GM19035 (cell line): ENCODE data around the gene FOXD4L6.
"Not testable (repeated sequence)": the region's sequence is repeated elsewhere in the genome, so short reads cannot be mapped to it uniquely, and the experiment has no call there.

ENCODE experiments used
- ATAC-seq: cut with Tn5 transposase; IDR thresholded peaks from one replicate; pipeline ENCODE4 v1.9.1; 2021; ENCODE audit not compliant: unreplicated experiment

The FOXD4L6 gene

DNA sequence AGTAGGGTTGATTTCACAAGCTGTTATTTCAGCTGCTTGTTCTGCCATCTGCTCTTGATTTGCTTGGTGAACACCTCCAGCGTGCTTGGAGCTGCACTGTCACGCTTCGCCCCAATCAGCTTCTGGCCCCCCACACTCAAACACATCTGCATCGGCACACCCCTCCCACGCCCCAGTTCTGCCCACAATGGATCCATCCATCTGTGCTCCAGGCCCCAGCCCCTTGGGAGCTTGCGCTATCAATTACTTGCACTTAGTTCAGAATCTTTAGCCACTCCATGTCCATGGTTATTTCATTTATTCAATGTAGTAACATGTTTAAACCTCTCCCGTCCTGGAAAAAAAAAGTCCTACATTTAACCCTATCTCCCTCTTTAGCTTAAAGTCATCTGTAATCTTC is 28.0 kb downstream of the FOXD4L6 start:
- ATAC-seq, result not testable (repeated sequence)

DNA sequence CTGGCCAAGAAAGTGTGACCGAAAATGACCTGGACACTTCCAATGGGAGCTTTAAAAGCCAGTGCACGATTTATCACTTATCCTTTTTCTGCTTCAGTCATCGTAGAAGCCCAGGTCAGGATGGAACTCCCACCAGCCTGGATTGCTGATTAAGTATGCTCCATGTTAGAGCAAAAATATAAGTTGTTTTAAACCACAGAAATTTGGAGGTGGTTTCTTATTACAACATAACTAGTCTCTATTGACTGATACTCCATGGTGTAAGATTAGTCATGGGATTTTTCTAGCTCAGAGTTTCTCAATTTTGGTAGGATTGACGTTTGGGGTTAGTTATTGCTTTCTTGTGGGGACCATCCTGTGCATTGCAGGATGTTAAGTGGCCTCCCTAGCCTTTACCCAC is 29.7 kb downstream of the FOXD4L6 start:
- not testable (repeated sequence) for ATAC-seq

DNA sequence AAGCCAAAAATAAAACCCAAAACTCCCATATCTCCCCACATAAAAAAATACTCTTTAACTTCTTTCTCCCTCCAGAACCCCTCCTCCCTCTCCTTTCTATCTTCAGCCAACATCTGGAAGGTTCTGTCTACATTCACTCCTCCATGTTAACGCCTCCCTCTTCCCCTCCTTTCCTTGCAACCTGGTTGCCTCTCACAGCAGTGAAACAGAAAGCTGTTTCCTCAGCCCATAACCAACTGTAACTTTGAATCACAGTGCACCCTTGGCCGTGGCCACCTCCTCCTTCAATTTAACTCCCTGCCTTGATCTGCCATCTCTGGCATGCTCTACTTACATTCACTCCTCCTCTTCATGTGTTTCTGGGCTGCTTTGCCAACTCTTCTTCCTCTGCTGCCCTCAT is 33.4 kb downstream of the FOXD4L6 start:
- ATAC-seq, result not testable (repeated sequence)

DNA sequence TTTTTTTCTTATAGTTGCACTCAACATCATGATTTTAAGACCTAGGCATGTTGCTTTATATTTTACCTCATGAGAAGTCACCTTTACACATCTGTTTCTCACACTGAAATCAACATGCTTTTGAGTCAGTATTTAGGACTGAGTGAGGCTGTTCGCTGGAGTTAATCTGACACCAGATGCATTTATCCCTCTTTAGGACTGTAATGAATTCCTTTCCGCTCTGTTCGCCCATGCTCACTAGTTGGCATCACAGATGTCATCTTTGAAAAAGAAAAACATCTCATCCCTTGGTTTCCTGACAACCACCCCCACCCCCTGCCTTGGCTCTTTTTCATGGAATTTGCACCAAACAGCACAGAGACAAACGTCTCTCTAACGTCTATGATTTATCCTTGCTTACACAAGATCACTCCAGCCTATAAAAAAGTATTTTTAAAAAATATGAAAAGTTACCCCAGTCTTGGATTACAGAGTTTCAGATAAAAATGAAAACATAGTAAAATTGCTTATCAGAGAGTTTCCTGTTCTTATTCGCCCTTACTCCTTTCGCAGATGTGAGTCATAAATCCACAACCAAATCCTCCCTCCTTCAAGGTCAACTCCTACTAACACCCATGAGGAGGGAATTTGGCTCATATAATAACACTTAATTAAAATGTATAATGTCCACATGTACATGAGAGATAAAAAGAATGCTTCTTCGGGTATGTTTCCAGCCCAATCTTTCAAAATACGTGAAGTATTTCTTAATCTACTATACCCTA is 34.3 kb downstream of the FOXD4L6 start:
- ATAC-seq, result not testable (repeated sequence)

DNA sequence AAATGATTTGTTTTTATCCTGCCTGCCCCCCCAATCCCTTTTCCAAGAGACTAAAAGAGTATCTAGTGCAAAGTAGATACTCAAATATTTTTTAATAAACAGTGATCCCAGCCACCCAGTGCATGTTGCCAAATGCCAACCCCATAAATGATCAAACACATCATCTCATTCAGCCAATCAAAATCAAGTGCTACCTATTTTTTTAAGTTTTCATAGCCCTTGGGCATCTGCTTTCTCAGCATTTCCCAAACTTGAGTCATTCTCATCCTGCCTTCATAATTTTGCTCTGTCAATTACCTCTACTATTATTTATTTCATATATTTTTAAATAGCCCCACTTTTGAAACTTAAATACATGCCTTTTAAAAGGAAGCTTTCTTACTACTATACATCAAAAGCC is 37.6 kb downstream of the FOXD4L6 start:
- not testable (repeated sequence) for ATAC-seq

DNA sequence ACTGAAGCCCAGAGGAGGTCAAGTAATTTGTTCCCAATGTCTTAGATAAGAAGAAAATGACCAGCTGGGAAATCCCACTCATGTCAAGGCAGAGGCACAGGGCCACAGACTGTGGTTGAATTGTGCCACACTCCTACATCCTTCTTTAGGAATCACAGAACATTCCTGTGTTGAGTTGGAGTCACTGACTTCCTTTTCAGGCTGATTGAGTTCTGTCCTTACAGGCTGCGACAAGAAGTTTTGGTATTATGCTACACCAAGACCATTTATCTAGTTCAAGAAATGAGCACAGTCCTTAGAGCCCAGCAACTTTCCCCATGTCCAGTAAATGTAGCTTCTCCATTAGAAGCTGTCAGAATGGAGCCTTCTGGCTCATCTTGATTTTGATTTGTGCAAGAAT is 38.1 kb downstream of the FOXD4L6 start:
- not testable (repeated sequence) for ATAC-seq

DNA sequence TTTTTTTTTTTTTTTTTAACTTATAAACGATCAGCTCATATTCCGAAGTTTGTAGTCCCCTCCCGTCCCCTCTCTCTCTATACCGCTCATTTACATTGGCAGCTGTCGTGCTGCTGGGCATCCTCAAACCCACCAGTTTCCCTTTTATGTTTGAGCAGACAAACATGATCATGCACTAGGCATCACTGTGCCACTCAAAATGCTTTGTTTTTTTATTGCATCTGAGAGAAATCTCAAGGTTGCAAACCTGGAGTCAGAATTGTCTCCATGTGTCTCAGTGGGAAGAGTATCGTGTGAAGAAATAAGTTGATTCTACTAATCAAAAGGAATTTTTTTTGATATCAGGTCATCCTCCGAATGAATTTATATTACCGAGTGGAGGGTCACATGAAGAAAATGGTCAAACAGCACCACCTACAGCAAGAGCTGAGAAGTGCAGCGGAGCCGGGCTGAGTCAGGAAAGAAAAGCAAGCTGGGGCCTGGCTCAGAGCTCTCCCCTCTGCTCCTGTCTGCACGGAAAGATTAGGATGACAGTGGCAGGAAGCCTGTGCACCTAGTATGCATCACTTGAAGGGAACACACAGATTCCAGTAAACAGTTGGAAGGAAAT is 39.9 kb downstream of the FOXD4L6 start:
- peak; percentile 76 for ATAC-seq

DNA sequence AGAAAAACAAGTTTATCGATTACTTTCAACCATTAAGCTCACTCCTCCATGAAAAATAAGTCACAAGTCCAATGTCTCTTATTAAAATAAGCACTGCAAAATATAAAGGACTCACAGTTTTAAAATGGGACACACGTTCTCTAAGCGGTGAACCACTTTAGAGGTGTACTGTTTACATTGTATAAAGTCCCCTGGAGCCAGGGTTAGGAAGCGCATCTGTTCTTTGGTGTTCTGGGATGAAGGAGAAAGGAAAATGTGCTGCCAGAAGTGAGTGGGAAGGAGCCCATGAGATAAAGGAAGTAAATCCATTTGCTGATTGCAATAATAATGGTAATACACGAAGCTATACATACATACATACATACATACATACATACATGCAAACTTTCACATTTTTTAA is 40.6 kb downstream of the FOXD4L6 start:
- ATAC-seq, result not testable (repeated sequence)

DNA sequence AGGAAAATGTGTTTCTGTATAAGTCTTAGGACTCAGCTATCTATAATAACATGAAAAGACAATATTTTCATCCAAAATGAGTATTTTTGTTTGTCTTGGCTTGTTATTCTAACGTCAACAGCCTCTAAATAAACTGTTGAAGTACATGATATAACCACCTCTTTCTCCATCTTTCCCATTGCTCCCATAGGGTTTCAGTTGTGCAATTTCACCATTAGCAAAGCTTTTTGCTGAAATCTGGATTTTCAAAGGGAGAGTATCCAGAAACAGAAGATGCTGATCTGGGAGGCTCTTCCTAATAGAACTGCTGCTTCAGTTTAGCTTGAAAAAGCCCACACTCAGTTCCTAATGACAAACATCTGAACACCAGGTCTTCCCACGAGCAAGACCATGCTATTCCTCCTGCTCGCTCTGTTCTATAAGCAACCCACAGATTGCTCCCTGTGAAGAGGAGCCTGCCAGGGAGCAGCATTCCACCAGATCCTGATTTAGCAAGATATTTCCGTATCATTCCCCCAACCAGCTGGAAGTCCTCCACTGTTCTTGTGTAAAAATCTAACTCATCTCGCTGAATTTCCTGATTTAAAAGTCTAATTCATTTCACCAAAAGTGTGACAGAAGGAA is 41.2 kb downstream of the FOXD4L6 start:
- ATAC-seq, result not testable (repeated sequence)

DNA sequence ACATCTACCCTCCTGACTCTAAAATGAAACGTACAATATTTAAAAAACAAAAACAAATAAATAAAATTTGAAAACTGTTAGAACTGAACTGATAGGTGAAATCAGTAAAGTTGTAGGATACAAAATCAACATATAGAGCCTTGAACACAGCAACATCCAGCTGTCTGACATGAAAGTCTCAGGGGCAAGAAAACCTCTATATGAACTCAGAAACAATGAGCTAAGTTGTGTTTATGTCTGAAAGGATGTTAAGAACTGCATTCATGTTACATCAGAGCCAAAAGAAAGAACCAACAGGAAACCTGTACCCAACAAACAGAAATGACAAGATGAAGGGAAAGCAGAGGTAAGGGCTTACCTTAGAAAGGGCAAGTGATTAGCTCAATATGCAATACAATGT is 41.8 kb downstream of the FOXD4L6 start:
- not testable (repeated sequence) for ATAC-seq

DNA sequence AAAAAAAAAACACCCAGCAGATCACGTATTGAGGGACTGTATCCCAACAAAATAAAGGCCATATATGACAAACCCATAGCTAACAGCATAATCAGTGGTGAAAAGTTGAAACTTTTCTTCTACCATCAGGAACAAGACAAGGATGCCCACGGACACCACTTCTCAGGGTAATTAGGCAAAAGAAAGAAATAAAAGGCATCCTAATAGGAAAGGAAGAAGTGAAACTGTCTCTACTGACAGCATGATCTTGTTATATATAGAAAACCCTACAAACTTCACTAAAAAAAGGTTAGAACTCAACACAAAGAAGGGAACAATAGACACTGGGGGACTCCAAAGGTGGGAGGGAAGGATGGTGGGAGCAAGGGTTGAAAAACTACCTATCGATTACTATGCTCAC is 42.3 kb downstream of the FOXD4L6 start:
- ATAC-seq, result not testable (repeated sequence)

DNA sequence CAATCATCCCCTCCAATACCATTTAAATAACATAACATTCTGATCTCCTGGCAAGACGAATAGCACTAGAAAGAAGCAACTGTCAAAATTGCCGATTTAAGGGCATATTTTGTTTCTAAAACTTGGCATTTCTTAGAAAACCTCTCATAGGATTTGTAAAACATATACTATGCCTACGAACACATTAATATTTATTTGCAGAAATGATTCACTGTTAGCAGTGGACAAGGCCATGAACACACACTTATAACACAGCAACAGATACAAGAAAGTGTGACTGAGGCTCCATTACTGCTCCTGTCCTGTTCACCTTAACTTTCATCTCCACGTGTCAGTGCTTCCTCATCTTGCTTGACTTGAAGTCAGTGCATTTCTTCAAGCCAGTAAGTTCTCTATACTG is 46.1 kb downstream of the FOXD4L6 start:
- not testable (repeated sequence) for ATAC-seq

DNA sequence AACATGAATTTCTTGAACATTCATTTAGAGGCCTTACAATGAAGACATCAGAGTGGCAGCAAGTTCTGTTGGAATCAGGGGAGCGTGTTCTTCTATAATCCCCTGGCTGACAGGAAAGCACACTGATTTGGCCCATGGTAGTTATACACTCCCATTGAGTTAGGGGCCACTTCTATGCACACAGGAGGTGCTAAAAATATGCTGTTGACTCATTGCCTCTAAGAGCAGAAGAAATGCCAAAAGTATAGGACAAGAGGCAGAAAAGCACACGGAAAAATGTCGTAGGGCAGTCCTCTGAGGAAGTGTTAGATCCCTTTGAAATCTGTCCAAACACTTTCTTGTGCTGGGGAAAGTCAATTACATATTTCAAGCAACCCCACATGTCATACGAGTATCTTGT is 49.0 kb downstream of the FOXD4L6 start:
- ATAC-seq, result not testable (repeated sequence)

DNA sequence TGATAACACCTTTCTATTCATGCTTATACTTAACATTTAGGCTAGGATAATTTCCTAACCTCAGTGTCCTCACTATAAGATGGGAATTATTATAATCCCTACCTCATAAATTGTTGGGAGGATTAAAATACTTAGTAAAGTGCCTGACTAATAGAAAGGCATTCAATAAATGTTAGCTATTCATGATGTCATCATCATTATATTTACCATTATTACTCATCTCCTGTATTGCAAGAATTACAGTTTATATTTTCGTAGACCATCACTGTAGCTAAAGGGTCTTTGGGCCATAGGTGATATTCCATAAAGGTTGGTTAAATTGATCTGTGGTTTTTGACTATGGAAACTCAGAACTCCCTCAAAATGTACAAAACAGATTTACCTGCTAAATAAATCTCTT is 50.9 kb downstream of the FOXD4L6 start:
- ATAC-seq, result not testable (repeated sequence)
